ENCODE results near the gene PAQR8. TPM values are rescaled to one million over a fixed set of nuclear protein-coding genes. Genes with fewer than 3 reads are reported as not detected.
"Not testable (repeated sequence)": the region's sequence is repeated elsewhere in the genome, so short reads cannot be mapped to it uniquely, and the experiment has no call there.

Gene PAQR8
- total RNA-seq, 1 donor from 2014 or later: 6.8 TPM

DNA sequence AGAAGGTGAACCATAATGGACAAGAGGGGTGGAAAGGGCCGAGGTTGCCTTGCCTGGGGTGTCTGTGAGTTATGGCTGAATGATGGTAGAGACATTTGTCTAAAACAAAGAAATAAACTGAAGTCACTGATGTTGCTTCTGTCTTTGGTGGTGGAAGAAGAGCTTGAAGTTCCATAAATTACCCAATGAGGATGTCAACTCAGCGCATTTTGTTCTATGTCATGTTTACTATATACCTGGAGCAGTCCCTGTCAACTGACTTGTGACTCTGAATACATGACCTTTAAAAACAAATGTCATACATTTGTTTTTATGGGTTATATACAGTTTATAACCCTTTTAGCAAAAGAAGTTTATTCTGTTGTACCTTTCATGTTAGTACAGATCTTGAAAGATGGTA, 60.2 kb downstream of the PAQR8 start:
- ATAC-seq (ENCODE audit: low read depth) (no peak), DNase-seq (no peak)
- no peak overlapping the region for H3K27ac Mint-ChIP-seq
- H3K27me3 Mint-ChIP-seq: no peaks in the 10 kb centered on the region
- intact Hi-C loops (cut with micrococcal nuclease): no loop called here
- peaks cover 3% of the 10 kb centered on the region for H3K36me3 Mint-ChIP-seq (ENCODE audit: low read depth)
- peaks cover 9% of the 10 kb centered on the region for H3K4me1 Mint-ChIP-seq
- H3K9me3 Mint-ChIP-seq: no peaks in the 10 kb centered on the region
- TF ChIP-seq, protein P1, sequence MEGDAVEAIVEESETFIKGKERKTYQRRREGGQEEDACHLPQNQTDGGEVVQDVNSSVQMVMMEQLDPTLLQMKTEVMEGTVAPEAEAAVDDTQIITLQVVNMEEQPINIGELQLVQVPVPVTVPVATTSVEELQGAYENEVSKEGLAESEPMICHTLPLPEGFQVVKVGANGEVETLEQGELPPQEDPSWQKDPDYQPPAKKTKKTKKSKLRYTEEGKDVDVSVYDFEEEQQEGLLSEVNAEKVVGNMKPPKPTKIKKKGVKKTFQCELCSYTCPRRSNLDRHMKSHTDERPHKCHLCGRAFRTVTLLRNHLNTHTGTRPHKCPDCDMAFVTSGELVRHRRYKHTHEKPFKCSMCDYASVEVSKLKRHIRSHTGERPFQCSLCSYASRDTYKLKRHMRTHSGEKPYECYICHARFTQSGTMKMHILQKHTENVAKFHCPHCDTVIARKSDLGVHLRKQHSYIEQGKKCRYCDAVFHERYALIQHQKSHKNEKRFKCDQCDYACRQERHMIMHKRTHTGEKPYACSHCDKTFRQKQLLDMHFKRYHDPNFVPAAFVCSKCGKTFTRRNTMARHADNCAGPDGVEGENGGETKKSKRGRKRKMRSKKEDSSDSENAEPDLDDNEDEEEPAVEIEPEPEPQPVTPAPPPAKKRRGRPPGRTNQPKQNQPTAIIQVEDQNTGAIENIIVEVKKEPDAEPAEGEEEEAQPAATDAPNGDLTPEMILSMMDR (IDR thresholded peaks at IDR 0.05): no peak
- CTCF ChIA-PET: interaction anchor here (1.2 to 7.7 kb wide), 2 partner anchors 230 to 240 kb away, joined by 3 to 66 read pairs; no protein-coding TSS in a partner anchor
- POLR2A ChIA-PET: no interaction called here
- H3K4me3 Mint-ChIP-seq: no peak overlapping the region

DNA sequence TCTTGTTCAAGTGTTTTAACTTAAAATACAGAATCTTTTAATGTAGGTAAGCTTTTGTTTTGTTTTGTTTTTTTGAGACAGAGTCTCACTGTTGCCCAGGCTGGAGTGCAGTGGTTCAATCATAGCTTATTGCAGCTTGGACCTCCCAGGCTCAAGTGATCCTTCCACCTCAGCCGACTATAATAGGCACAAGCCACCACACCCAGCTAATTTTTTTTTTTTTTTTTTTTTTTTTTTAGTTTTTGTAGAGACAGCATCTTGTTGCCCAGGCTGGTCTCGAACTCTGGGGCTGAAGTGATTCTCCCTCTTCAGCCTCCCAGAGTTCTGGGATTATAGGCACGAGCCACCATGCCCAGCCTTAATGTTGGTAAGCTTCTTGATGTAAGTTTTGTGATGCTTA, 61.5 kb downstream of the PAQR8 start:
- POLR2A ChIA-PET: interaction anchor here (0.7 kb wide), 1 partner anchor 126 kb away, joined by 7 read pairs; no protein-coding TSS in a partner anchor
- CTCF ChIA-PET: interaction anchor here (1.6 kb wide), 1 partner anchor 229 kb away, joined by 4 read pairs; no protein-coding TSS in a partner anchor

DNA sequence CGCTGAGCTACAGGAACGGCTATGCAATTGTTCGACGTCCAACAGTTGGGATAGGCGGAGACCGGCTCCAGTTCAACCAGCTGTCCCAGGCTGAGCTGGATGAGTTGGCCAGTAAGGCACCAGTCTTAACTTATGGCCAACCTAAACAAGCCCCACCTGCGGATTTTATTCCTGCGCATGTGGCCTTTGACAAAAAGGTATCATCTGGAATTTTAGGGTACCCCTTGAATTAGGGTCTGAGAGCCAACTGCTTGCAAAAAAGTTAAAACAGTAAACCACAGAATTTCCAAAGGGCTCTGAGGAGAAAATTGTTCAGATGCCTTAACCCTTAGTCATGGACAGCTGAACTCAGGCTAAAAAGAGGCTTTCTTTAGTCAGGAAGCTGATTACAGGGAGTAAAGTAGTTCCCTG, 62.0 kb downstream of the PAQR8 start:
- Mint-ChIP-seq H3K27ac (no peak overlapping the region), H3K4me1 (peaks cover 7% of the 10 kb centered on the region), H3K36me3 (ENCODE audit: low read depth) (peaks cover 9% of the 10 kb centered on the region), H3K4me3 (no peak overlapping the region), H3K9me3 (no peaks in the 10 kb centered on the region), H3K27me3 (no peaks in the 10 kb centered on the region)
- DNase-seq: no peak
- TF ChIP-seq, protein P1 (IDR thresholded peaks at IDR 0.05): no peak
- ChIA-PET CTCF (interaction anchor here (1.6 kb wide), 1 partner anchor 228 kb away, joined by 4 read pairs; no protein-coding TSS in a partner anchor), POLR2A (no interaction called here)
- intact Hi-C loops (cut with micrococcal nuclease): no loop called here
- ATAC-seq (ENCODE audit: low read depth): no peak

More for the DNA sequence above, 61.5 kb downstream of the PAQR8 start:
- peaks cover 6% of the 10 kb centered on the region for H3K36me3 Mint-ChIP-seq (ENCODE audit: low read depth)
- no peak for DNase-seq
- no peaks in the 10 kb centered on the region for H3K9me3 Mint-ChIP-seq
- intact Hi-C loops (cut with micrococcal nuclease): no loop called here
- H3K27ac Mint-ChIP-seq: no peak overlapping the region
- H3K4me3 Mint-ChIP-seq: no peak overlapping the region
- no peak for ATAC-seq (ENCODE audit: low read depth)
- TF ChIP-seq, protein P1 (IDR thresholded peaks at IDR 0.05): no peak
- no peaks in the 10 kb centered on the region for H3K27me3 Mint-ChIP-seq
- H3K4me1 Mint-ChIP-seq: peaks cover 7% of the 10 kb centered on the region

DNA sequence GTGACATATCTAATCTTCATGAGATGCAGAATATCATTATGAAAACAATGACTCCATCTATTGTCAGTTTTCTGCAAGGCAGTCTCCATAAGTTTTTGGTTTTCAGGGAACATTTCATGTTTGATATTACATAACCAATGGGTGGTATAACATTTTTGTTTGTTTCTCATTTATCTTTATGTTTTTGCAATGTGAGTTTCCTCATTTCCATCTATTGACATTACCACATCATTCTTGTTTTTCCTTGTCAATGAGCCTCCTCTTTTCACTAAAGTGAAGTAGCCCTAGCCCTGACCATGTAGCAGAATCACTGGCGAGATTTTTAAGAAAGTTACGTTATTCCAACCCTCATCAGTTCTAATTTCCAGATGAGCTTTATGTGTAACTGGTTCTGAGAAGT, 62.6 kb downstream of the PAQR8 start:
- no peaks in the 10 kb centered on the region for H3K27me3 Mint-ChIP-seq
- no peak overlapping the region for H3K4me3 Mint-ChIP-seq
- H3K4me1 Mint-ChIP-seq: peaks cover 3% of the 10 kb centered on the region
- H3K9me3 Mint-ChIP-seq: peaks cover 2% of the 10 kb centered on the region
- peaks cover 13% of the 10 kb centered on the region for H3K36me3 Mint-ChIP-seq (ENCODE audit: low read depth)
- no peak overlapping the region for H3K27ac Mint-ChIP-seq
- ChIA-PET CTCF (no interaction called here), POLR2A (no interaction called here)
- intact Hi-C loops (cut with micrococcal nuclease): no loop called here
- DNase-seq (no peak), ATAC-seq (ENCODE audit: low read depth) (no peak)
- TF ChIP-seq, protein P1 (IDR thresholded peaks at IDR 0.05): no peak

DNA sequence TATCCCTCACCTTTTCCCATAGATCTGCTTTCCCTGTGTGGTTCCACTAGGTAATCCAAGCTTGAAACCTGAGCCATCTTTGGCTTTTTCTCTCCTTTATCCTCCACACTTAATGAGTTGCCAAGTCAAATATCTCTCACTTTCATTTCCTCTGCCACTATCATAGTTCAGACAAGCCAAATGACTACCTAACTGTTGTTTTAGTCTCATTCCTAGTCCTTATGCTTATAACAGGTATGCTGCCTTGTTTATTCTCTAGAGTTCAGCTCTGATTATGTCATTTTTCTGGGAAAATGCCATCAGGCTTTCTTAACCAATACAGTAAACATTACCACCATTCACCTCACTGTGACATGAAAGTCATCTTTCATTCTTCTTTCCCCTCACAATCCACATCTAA, 64.7 kb downstream of the PAQR8 start:
- TF ChIP-seq, protein P1 (IDR thresholded peaks at IDR 0.05): no peak
- DNase-seq (no peak), ATAC-seq (ENCODE audit: low read depth) (no peak)
- intact Hi-C loops (cut with micrococcal nuclease): no loop called here
- Mint-ChIP-seq H3K9me3 (peaks cover 2% of the 10 kb centered on the region), H3K4me1 (no peaks in the 10 kb centered on the region), H3K4me3 (no peak overlapping the region), H3K36me3 (ENCODE audit: low read depth) (peaks cover 25% of the 10 kb centered on the region), H3K27me3 (no peaks in the 10 kb centered on the region), H3K27ac (no peak overlapping the region)
- CTCF ChIA-PET: no interaction called here
- POLR2A ChIA-PET: interaction anchor here (0.7 kb wide), 1 partner anchor 162 kb away, joined by 3 read pairs; no protein-coding TSS in a partner anchor

DNA sequence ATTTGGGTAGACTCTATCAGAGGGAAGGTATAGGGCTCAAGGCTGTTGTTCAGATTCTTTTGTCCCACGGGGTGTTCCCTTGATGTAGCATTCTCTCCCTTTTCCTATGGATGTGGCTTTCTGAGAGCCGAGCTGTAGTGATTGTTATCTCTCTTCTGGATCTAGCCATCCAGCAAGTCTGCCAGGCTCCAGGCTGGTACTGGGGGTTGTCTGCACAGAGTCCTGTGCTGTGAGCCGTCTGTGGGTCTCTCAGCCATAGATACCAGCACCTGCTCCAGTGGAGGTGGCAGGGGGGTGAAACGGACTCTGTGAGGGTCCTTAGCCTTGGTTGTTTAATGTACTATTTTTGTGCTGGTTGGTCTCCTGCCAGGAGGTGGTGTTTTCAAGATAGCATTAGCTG, 71.3 kb downstream of the PAQR8 start:
- DNase-seq; intact Hi-C loops (cut with micrococcal nuclease); H3K27me3 Mint-ChIP-seq; H3K4me1 Mint-ChIP-seq; ATAC-seq (ENCODE audit: low read depth); POLR2A ChIA-PET; H3K4me3 Mint-ChIP-seq; H3K27ac Mint-ChIP-seq; H3K9me3 Mint-ChIP-seq; CTCF ChIA-PET: not testable (repeated sequence)
- peaks cover 39% of the 10 kb centered on the region for H3K36me3 Mint-ChIP-seq (ENCODE audit: low read depth)

All from activated B cell treated with CpG ODN at 0.5 μM for 24 hours (primary cell).